K562 (cell line): ENCODE results near the gene HES4. TPM values are rescaled to one million over a fixed set of nuclear protein-coding genes. Genes with fewer than 3 reads are reported as not detected.

Experiments
- ARID2 ChIP-seq: fragments of 450-650 bp; IDR thresholded peaks from 2 replicates; pipeline ENCODE4 v1.6.1; 2017; ENCODE audit warnings: antibody characterized with exemption, mild to moderate bottlenecking
- RAD21 ChIP-seq, 2 experiments: fragments of 250-450 bp in 1 of 2; fragments of 450-650 bp in 1 of 2; sonication (Bioruptor Pico) in 1 of 2; formaldehyde crosslinking in 1 of 2; IDR thresholded peaks in 1 of 2; conservative IDR thresholded peaks in 1 of 2; 2 replicates each; pipeline versions ENCODE4 v1.4.0 to v1.8.0; 2020 to 2022; ENCODE audit warnings: mild to moderate bottlenecking in 2 of 2, moderate library complexity in 1 of 2
- SMARCA4 ChIP-seq: fragments of 450-650 bp; IDR thresholded peaks from 2 replicates; pipeline ENCODE4 v1.6.1; 2016
- polyA plus RNA-seq, 8 experiments: library from polyadenylated mRNA; depleted of rRNA in 4 of 8; stranded (reverse) in 5 of 8; unstranded in 3 of 8; fragments of >200 nt; fragmentation: Nextera tagmentation in 2 of 8; fragmentation: Illumina TruSeq in 1 of 8; extraction: Ambion mirVana in 2 of 8; extraction: Trizol in 1 of 8; gene quantifications; 2 replicates each; pipeline versions ENCODE4 v1.2.1 to v1.2.3, GENCODE V29; 2011 to 2014; ENCODE audit warnings: inconsistent platforms in 1 of 8, missing spikeins in 1 of 8
- total RNA-seq, 7 experiments: library from RNA; depleted of rRNA in 6 of 7; stranded (reverse); fragments of >200 nt in 6 of 7; fragmentation: Illumina TruSeq in 2 of 7; extraction: Trizol in 2 of 7; gene quantifications; 2 replicates each; pipeline versions ENCODE4 v1.2.1 to v1.2.3, GENCODE V29; 2011 to 2021; ENCODE audit warnings: low replicate concordance in 1 of 7
- TF ChIP-seq, protein P1 (sequence below): sonication (generic); formaldehyde crosslinking; IDR thresholded peaks from 2 replicates; pipeline ENCODE4 v1.8.0; 2022; ENCODE audit warnings: mild to moderate bottlenecking, missing genetic modification reagents, borderline replicate concordance
- TF ChIP-seq, protein P2 (sequence below): sonication (generic); formaldehyde crosslinking; IDR thresholded peaks from 2 replicates; pipeline ENCODE4 v1.8.0; 2022; ENCODE audit warnings: missing genetic modification reagents, mild to moderate bottlenecking, borderline replicate concordance
- TF ChIP-seq, protein P3 (sequence below): conservative IDR thresholded peaks from 2 replicates; pipeline ENCODE4 v1.6.1; 2011; ENCODE audit warnings: low read depth, mild to moderate bottlenecking, low read length; ENCODE audit not compliant: control insufficient read depth
- TF ChIP-seq, protein P4 (sequence below), 2 experiments: fragments of 450-650 bp in 1 of 2; sonication (generic) in 1 of 2; formaldehyde crosslinking in 1 of 2; IDR thresholded peaks; 2 replicates each; pipeline versions ENCODE4 v1.7.1 to v1.9.0; 2016 to 2022; ENCODE audit warnings: inconsistent platforms in 1 of 2, mild to moderate bottlenecking in 1 of 2, missing genetic modification reagents in 1 of 2

The HES4 gene
- total and polyA plus RNA-seq, 9 of the 15 experiments (the other 6 are each of a cell fraction or from before 2014, with no cell fraction given): 0.21 to 43.7 (median 5.3) TPM; not detected in 2

DNA sequence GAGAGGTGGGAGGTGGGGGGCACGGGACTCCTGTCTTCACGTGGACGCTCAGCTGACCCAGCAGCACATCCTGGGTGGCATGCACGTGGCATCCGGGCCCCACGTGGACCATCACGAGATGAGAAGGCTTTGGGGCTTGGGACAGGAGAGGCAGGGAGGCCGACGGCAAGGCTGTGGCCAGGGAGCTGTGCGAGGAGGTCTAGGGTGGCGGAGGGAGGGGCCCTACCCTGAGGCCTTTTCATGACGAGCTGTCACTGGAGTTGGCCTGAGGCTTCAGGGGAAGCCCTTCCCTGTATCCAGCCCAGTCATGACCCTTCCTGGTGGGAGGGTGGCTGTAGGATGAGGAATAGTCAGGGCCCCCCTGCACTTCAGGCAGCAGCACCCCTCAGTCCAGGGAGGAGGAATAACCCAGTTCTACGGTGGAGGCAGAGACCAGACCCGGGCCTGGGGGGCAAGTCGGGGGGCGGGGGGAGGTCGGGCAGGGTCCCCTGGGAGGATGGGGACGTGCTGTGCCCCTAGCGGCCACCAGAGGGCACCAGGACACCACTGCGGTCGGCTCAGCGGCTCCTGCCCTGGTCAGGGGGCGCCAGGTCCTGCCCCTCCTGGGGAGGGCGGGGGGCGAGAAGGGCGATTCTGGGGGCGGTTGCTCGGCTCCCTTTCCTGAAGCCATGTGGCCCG, 16.0 kb downstream of the HES4 start (continued):
- TF ChIP-seq, protein P1, sequence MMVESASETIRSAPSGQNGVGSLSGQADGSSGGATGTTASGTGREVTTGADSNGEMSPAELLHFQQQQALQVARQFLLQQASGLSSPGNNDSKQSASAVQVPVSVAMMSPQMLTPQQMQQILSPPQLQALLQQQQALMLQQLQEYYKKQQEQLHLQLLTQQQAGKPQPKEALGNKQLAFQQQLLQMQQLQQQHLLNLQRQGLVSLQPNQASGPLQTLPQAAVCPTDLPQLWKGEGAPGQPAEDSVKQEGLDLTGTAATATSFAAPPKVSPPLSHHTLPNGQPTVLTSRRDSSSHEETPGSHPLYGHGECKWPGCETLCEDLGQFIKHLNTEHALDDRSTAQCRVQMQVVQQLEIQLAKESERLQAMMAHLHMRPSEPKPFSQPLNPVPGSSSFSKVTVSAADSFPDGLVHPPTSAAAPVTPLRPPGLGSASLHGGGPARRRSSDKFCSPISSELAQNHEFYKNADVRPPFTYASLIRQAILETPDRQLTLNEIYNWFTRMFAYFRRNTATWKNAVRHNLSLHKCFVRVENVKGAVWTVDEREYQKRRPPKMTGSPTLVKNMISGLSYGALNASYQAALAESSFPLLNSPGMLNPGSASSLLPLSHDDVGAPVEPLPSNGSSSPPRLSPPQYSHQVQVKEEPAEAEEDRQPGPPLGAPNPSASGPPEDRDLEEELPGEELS (CRISPR knock-in tag): no peak
- TF ChIP-seq, protein P2, sequence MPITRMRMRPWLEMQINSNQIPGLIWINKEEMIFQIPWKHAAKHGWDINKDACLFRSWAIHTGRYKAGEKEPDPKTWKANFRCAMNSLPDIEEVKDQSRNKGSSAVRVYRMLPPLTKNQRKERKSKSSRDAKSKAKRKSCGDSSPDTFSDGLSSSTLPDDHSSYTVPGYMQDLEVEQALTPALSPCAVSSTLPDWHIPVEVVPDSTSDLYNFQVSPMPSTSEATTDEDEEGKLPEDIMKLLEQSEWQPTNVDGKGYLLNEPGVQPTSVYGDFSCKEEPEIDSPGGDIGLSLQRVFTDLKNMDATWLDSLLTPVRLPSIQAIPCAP (CRISPR knock-in tag): no peak
- TF ChIP-seq SMARCA4: no peak
- TF ChIP-seq ARID2: peak; percentile 72; the same call in 1 of the 2 replicates
- TF ChIP-seq, protein P3, sequence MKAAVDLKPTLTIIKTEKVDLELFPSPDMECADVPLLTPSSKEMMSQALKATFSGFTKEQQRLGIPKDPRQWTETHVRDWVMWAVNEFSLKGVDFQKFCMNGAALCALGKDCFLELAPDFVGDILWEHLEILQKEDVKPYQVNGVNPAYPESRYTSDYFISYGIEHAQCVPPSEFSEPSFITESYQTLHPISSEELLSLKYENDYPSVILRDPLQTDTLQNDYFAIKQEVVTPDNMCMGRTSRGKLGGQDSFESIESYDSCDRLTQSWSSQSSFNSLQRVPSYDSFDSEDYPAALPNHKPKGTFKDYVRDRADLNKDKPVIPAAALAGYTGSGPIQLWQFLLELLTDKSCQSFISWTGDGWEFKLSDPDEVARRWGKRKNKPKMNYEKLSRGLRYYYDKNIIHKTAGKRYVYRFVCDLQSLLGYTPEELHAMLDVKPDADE: 0 out of 2 replicates have a peak, but pooled peaks have one; percentile 32
- peak; percentile 68 to 82 for TF ChIP-seq RAD21 (CRISPR knock-in tag; conservative IDR thresholded peaks at IDR 0.05 in 1 of 2, IDR thresholded peaks at IDR 0.05 in 1 of 2)
- TF ChIP-seq, protein P4, sequence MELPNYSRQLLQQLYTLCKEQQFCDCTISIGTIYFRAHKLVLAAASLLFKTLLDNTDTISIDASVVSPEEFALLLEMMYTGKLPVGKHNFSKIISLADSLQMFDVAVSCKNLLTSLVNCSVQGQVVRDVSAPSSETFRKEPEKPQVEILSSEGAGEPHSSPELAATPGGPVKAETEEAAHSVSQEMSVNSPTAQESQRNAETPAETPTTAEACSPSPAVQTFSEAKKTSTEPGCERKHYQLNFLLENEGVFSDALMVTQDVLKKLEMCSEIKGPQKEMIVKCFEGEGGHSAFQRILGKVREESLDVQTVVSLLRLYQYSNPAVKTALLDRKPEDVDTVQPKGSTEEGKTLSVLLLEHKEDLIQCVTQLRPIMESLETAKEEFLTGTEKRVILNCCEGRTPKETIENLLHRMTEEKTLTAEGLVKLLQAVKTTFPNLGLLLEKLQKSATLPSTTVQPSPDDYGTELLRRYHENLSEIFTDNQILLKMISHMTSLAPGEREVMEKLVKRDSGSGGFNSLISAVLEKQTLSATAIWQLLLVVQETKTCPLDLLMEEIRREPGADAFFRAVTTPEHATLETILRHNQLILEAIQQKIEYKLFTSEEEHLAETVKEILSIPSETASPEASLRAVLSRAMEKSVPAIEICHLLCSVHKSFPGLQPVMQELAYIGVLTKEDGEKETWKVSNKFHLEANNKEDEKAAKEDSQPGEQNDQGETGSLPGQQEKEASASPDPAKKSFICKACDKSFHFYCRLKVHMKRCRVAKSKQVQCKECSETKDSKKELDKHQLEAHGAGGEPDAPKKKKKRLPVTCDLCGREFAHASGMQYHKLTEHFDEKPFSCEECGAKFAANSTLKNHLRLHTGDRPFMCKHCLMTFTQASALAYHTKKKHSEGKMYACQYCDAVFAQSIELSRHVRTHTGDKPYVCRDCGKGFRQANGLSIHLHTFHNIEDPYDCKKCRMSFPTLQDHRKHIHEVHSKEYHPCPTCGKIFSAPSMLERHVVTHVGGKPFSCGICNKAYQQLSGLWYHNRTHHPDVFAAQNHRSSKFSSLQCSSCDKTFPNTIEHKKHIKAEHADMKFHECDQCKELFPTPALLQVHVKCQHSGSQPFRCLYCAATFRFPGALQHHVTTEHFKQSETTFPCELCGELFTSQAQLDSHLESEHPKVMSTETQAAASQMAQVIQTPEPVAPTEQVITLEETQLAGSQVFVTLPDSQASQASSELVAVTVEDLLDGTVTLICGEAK (IDR thresholded peaks at IDR 0.05): no peak
- TF ChIP-seq, protein P4 (CRISPR knock-in tag; IDR thresholded peaks at IDR 0.05): no peak
